GM18508 (cell line): Measurements from ENCODE around the gene FCRL5.

Experiments
- ATAC-seq: cut with Tn5 transposase; IDR thresholded peaks from one replicate; pipeline ENCODE4 v1.9.1; 2021; ENCODE audit warnings: moderate number of reproducible peaks; ENCODE audit not compliant: insufficient read depth, unreplicated experiment

Gene FCRL5

GRCh38 chr1:157532569-157532968 lies 19.7 kb downstream of the FCRL5 start:
- ATAC-seq = no peak

GRCh38 chr1:157523774-157524493 lies 28.4 kb downstream of the FCRL5 start:
- no peak for ATAC-seq

- ATAC-seq = no peak
Observed at GRCh38 chr1:157521056-157521455, 31.3 kb downstream of the FCRL5 start.

- no peak for ATAC-seq
Observed at GRCh38 chr1:157520386-157520935, 31.9 kb downstream of the FCRL5 start.

- no peak for ATAC-seq
Observed at GRCh38 chr1:157519451-157519850, 32.9 kb downstream of the FCRL5 start.

GRCh38 chr1:157517016-157517415 lies 35.3 kb downstream of the FCRL5 start:
- no peak for ATAC-seq

- ATAC-seq = no peak
Observed at GRCh38 chr1:157515709-157516108, 36.6 kb downstream of the FCRL5 start.

GRCh38 chr1:157515141-157515540 lies 37.2 kb downstream of the FCRL5 start:
- ATAC-seq = no peak

- ATAC-seq = peak; percentile 58
Observed at GRCh38 chr1:157512036-157512969, 40.0 kb downstream of the FCRL5 start.

GRCh38 chr1:157509546-157510232 lies 42.6 kb downstream of the FCRL5 start:
- ATAC-seq = no peak

GRCh38 chr1:157505481-157506272 lies 46.6 kb downstream of the FCRL5 start:
- ATAC-seq = peak; percentile 69

GRCh38 chr1:157504646-157505045 lies 47.7 kb downstream of the FCRL5 start:
- no peak for ATAC-seq

GRCh38 chr1:157499521-157499920 lies 52.8 kb downstream of the FCRL5 start:
- no peak for ATAC-seq

GRCh38 chr1:157498736-157499090 lies 53.6 kb downstream of the FCRL5 start:
- no peak for ATAC-seq

GRCh38 chr1:157497987-157498735 lies 54.2 kb downstream of the FCRL5 start:
- no peak for ATAC-seq

- ATAC-seq = no peak
Observed at GRCh38 chr1:157497284-157497683, 55.0 kb downstream of the FCRL5 start.

GRCh38 chr1:157496121-157496526 lies 56.2 kb downstream of the FCRL5 start:
- ATAC-seq = no peak

GRCh38 chr1:157495285-157495684 lies 57.0 kb downstream of the FCRL5 start:
- no peak for ATAC-seq

- ATAC-seq = no peak
Observed at GRCh38 chr1:157494093-157494492, 58.2 kb downstream of the FCRL5 start.
